GM19025 (cell line): ENCODE data around the gene WNT10A.
"Not testable (repeated sequence)": the region's sequence is repeated elsewhere in the genome, so short reads cannot be mapped to it uniquely, and the experiment has no call there.

Source experiments
- ATAC-seq: cut with Tn5 transposase; IDR thresholded peaks from one replicate; pipeline ENCODE4 v1.9.1; 2021; ENCODE audit warnings: mild to moderate bottlenecking, low read depth, moderate library complexity; ENCODE audit not compliant: unreplicated experiment

Gene WNT10A

DNA sequence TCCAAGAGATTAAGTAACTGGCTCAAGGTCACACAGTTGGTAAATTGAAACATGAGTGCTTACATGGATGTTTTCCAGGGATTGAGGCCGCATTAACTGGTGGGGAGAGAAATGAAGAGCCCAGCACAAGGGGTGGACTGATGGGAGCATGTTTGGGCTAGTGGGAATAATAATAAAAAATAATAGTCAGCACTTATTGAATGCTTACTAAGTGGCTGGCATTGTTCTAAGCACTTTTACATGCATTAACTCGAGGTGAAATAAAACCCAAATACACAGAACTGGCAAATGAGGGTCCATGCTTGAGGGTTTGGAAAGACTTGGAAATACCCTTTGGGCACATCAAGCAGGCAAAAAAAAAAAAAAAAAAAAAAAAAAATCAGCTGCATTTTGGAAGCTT, 44.8 kb downstream of the WNT10A start:
- no peak for ATAC-seq

GRCh38 chr2:218927422-218927821, 46.8 kb downstream of the WNT10A start:
- ATAC-seq = no peak

GRCh38 chr2:218927876-218928275, 47.2 kb downstream of the WNT10A start:
- ATAC-seq = no peak

GRCh38 chr2:218930488-218930887, 49.8 kb downstream of the WNT10A start:
- ATAC-seq = not testable (repeated sequence)

GRCh38 chr2:218931751-218932150, 51.1 kb downstream of the WNT10A start:
- ATAC-seq = not testable (repeated sequence)
